Activated CD8-positive, alpha-beta memory T cell treated with anti-CD3 and anti-CD28 coated beads, Interleukin-2, amount 50 U/mL, for 24 hours (primary cell): ENCODE measurements around the gene RTKN.

ENCODE experiments used
- DNase-seq: peaks from one replicate; pipeline ENCODE4 v3.0.0-alpha.2; 2020; ENCODE audit errors: extremely low read depth

Gene RTKN

DNA sequence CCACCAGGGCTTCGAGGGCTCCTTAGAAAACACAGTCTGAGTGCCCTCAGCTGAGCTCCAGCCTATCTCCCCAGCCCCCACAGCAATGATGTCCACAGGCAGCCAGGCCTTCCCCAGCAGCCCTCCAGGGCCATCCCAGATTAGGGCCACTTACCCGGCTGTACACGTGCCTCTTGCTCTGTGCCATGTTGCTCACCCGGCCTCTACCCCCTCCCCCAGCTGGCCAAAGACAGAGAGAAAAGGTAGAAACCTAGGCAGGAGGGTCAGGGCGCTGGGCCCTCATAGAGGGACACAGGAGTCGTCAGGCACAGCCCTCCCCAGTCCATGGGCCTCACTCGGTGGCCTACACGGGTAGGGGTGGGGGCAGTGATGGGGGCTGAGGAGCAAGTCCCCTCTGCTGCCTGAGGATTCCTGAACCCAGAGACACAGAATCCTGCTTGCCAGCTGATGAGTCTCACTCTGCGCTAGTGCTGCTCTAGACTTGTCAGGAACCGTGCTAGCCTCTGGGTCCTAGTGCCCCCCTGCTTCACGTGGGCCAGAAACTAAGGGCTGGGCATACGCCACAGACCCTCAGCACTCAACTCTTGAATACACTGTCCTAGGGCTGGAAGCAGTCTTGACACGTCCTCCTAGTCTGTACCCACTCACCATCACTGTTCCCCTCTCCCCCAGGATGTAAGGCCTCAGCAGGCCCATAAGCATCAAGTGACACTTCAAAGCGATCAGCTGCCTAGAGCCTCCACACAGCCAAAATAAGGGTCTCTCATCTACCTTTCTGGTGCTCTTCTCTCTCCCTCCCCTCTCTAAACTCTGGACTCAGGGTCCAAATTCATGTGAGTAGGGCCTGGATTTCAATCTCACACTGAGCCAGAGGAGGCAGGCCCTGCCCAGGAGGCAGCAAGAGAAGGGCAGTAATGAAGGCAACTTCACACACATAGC lies 61.6 kb downstream of the RTKN start, which contains the start of gene DCTN1:
Gene DCTN1 (minus strand): TSS at position 461 of the 939 bp plus-strand sequence. CDS start 274 bp downstream, at position 187.
- no peak for DNase-seq

DNA sequence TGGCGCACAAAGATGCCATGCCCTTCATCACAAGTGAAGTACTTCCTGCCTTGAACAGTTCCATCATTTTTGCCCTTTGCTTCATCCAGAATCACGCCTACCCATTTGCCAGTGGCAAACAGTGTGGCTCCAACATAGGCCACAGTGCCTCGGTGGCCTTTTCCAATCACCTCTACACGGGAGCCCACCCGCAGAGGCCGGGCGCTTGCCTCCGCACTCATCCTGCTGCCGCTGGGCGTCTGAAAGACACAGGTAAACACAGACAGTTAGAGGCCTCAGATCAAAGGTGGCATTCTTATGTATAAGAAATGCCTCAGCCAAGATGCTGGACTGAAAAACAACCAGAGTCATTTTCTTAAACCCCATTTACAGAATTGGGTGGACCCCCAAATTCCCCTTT lies 63.7 kb downstream of the RTKN start:
- DNase-seq = no peak

DNA sequence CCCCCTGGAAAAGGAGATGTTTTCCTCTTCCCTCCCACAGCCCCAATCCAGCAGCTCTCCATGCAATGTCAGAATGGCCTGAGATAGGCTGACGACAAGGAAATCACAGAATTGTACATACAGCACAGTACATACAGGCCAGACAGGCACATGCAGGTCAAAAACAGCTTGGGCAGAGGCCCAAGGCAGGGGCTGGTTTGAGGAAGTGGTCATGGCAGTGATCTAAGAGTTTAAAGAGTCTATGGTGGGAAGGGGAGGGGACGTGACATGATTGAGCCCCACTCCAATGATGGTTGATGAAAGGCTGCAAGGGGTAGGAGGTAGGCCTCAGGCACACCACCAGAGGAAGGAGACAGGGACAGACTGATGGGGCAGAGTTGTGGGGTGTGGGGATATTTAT lies 65.9 kb downstream of the RTKN start:
- DNase-seq = no peak
